Fibroblast of the aortic adventitia (primary cell): ENCODE results near the gene WDFY1. TPM values are rescaled to one million over a fixed set of nuclear protein-coding genes. Genes with fewer than 3 reads are reported as not detected.

Source experiments
- DNase-seq: peaks from one replicate; pipeline ENCODE4 v3.0.0-alpha.2; 2010; ENCODE audit warnings: low read depth
- H3K4me3 ChIP-seq: 2 replicates; pipeline ENCODE4 v1.5.1; 2011; ENCODE audit warnings: low read depth, mild to moderate bottlenecking, control low read depth, low read length, moderate library complexity
- total RNA-seq: library from RNA; depleted of rRNA; stranded (reverse); fragments of >200 nt; gene quantifications from 2 replicates; pipeline ENCODE4 v1.2.3, GENCODE V29; 2012; ENCODE audit warnings: low replicate concordance
- TF ChIP-seq, protein P1 (sequence below): IDR thresholded peaks from 2 replicates; pipeline ENCODE4 v1.5.1; 2011; ENCODE audit warnings: mild to moderate bottlenecking, low read length, control low read depth, inconsistent platforms; ENCODE audit not compliant: insufficient read depth

The WDFY1 gene
- total RNA-seq, 1 donor = 95.4 TPM

DNA sequence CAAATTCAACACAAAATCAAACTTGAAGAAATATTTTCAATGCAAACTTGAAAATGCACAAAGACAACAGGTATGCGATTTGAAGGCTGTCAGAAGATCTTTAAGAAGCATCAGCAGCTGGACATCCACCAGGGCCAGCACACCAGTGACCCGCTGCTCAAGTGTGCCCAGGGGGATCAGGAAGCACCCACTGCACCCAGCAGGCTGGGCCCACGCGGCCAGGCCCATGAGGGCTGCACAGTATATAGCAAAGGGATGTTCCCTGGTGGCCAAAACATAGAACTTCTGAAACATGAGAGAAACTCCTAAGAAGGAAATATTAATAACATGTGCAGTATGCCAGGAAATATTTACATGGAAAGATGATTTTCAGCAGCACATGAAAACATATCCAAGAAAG is 25.0 kb downstream of the WDFY1 start:
- TF ChIP-seq, protein P1, sequence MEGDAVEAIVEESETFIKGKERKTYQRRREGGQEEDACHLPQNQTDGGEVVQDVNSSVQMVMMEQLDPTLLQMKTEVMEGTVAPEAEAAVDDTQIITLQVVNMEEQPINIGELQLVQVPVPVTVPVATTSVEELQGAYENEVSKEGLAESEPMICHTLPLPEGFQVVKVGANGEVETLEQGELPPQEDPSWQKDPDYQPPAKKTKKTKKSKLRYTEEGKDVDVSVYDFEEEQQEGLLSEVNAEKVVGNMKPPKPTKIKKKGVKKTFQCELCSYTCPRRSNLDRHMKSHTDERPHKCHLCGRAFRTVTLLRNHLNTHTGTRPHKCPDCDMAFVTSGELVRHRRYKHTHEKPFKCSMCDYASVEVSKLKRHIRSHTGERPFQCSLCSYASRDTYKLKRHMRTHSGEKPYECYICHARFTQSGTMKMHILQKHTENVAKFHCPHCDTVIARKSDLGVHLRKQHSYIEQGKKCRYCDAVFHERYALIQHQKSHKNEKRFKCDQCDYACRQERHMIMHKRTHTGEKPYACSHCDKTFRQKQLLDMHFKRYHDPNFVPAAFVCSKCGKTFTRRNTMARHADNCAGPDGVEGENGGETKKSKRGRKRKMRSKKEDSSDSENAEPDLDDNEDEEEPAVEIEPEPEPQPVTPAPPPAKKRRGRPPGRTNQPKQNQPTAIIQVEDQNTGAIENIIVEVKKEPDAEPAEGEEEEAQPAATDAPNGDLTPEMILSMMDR = no peak
- H3K4me3 ChIP-seq = no peak overlapping the region
- DNase-seq = no peak

DNA sequence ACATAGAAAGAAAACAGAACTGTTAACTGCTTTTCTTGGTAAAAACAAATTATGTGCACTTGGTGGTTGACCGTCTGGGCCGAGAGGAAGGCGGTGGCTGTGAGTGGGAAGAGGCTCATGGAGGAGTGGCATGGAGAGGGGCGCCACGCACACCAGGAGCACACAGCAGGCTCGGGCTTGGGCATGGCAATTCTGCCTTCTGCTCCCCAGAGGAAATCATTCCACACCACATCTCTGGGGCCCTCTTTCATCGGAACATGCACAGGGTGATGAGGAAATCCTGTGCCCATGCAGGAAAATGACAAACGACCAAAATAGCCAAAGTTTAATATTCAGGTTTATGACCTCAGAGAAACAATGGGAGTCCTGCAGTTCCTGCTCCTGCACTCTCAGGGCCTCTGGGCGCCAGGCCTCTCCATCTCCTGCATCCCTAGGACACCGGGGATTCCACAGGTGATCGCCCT is 26.4 kb downstream of the WDFY1 start:
- no peak for DNase-seq
- TF ChIP-seq, protein P1 = no peak
- H3K4me3 ChIP-seq = no peak overlapping the region

DNA sequence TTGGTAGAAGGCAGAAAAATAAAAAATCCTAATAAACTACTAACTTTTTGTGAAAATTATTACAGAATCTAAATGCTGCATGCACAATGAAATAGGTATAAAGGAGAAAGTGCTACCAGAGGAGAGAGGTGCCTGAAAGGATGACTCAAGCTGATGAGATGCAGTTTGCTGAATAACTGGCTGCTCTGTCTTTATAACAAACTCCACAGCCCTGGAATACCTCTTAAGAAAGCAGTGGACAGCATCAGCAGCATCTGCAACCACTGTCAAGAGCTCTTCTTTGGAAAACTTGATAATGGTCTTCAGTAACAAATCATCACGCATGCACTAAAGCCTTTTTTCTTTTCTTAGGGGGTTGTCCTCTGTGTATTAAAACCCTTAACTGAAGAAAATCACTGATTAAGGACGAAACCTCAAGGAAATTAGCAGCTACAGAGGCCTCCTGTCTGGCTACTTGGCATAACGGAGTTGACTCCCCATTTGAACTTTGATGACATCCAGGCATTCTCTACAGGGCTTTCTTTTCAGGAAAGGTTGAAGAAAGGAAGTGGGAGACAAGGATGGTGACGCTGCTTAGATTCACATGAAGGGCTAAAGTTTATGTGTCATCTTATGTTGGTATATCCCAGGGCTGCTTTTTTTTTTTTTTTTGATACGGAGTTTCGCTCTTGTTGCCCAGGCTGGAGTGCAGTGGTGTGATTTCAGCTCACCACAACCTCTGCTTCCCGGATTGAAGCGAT is 28.8 kb downstream of the WDFY1 start:
- no peak for DNase-seq
- TF ChIP-seq, protein P1 = no peak
- no peak overlapping the region for H3K4me3 ChIP-seq

DNA sequence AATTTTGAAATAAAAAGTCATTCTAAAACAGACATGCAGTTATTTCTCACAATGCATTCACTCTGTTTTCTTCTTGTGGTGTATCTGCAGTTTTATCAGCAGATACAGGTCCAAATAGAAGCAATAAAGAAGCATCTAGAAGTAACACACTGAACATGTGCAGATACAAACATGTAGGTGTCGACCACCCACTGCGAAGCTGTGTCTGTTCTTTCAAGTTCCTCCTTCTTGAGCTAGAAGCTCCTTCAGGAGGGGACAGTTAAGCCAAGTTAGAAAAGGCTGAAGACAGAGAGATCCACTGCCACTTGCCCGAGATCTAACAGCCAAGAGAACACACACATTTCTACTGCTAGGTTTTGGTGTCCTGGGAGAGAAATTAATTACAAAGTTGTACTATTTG is 30.1 kb downstream of the WDFY1 start:
- no peak for DNase-seq
- H3K4me3 ChIP-seq = no peak overlapping the region
- TF ChIP-seq, protein P1 = no peak

DNA sequence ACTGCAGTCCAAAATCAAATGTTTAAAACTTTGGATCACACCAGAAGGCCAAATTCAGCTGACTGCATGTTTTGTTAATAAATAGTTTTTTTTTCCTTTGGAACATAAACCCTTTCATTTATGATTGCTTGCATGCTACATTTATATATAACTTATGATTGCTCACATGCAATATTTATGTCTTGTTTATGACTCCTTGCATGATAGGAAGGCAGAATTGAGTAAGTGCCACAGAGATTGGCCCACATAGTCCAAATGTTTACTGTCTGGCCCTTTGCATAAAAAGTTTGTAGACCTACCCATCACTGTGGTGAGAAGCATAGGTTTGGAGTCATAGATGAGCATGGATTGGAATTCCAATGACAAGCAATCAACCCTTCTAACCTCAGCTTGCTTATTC is 30.8 kb downstream of the WDFY1 start:
- TF ChIP-seq, protein P1 = no peak
- DNase-seq = no peak
- no peak overlapping the region for H3K4me3 ChIP-seq

DNA sequence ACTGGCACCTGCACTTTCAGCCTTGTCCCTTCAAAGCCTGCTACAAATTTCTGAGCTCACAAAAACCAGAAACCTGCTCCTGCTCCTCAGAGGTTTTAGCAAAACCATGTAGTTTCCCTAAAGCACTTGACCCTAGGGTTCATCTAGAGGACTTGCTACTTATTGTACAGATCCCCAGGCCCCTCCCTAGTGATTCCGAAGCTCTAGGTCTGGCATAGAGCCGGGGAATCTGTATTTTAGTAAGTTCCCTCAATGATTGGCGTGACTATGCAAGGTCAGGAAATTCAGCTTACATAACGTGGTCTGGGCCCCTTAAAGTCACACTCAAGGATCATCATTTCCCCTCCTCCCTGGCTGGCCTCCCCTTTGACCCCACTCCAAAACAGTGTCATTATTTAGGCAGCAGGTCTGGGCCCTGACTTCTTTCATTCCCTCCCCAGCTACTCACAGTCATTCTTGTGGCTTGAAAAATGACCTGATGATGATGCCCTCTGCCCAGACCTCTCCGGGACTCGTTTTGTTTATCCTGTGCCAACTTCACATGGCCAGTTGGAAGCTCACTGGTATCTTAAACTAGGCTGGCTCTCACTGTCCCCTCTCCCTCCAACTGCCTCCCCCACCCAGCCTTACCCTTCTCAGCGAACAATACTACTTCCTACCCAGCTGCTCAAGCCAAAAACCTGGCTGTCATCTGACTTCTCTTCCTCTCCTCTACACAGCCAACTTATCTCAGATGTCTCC is 36.0 kb downstream of the WDFY1 start:
- H3K4me3 ChIP-seq = no peak overlapping the region
- DNase-seq = no peak
- TF ChIP-seq, protein P1 = no peak
